ENCODE measurements around the gene CDK4.
A peak's percentile ranks its signal among the peaks of the same experiment; 100 is the strongest.
"Not testable (repeated sequence)": the region's sequence is repeated elsewhere in the genome, so short reads cannot be mapped to it uniquely, and the experiment has no call there.

CDK4 gene

GRCh38 chr12:57751788-57752667 is at the start of gene CDK4:
Gene CDK4, minus strand, starts transcription at chr12:57752310. Its CDS starts 593 bp downstream, at chr12:57751717.
- DNase-seq: peak; percentile 91 to 100 (median 100)

- DNase-seq: no peak
Observed at GRCh38 chr12:57800965-57801364, 48.9 kb upstream of the CDK4 start.

GRCh38 chr12:57797933-57798332 is 45.8 kb upstream of the CDK4 start:
- no peak for DNase-seq

GRCh38 chr12:57796996-57797395 is 44.9 kb upstream of the CDK4 start:
- DNase-seq: no peak

GRCh38 chr12:57795354-57795753 is 43.2 kb upstream of the CDK4 start:
- DNase-seq: no peak

GRCh38 chr12:57793920-57794319 is 41.8 kb upstream of the CDK4 start:
- no peak for DNase-seq

GRCh38 chr12:57783861-57784260 is 31.8 kb upstream of the CDK4 start:
- no peak for DNase-seq

GRCh38 chr12:57783466-57783801 is 31.3 kb upstream of the CDK4 start:
- no peak for DNase-seq

GRCh38 chr12:57782608-57783465 is 30.7 kb upstream of the CDK4 start, which contains the start of gene TSFM:
Gene TSFM, plus strand, starts transcription at chr12:57782787. Its CDS starts 15 bp downstream, at chr12:57782802.
- DNase-seq: peak; percentile 47 to 97 (median 89)

GRCh38 chr12:57782243-57782607 is 30.1 kb upstream of the CDK4 start:
- no peak for DNase-seq

GRCh38 chr12:57781801-57782200 is 29.7 kb upstream of the CDK4 start:
- DNase-seq: no peak

GRCh38 chr12:57781244-57781643 is 29.1 kb upstream of the CDK4 start:
- DNase-seq: no peak

- no peak for DNase-seq
Observed at GRCh38 chr12:57780284-57780897, 28.3 kb upstream of the CDK4 start.

- DNase-seq: no peak
Observed at GRCh38 chr12:57779736-57780135, 27.6 kb upstream of the CDK4 start.

GRCh38 chr12:57777911-57778310 is 25.8 kb upstream of the CDK4 start:
- DNase-seq: no peak

GRCh38 chr12:57777367-57777766 is 25.3 kb upstream of the CDK4 start:
- DNase-seq: no peak

GRCh38 chr12:57776247-57776587 is 24.1 kb upstream of the CDK4 start:
- no peak for DNase-seq

GRCh38 chr12:57775563-57776246 is 23.6 kb upstream of the CDK4 start:
- no peak for DNase-seq

GRCh38 chr12:57775044-57775443 is 22.9 kb upstream of the CDK4 start:
- no peak for DNase-seq

- DNase-seq: not testable (repeated sequence)
Observed at GRCh38 chr12:57774634-57775033, 22.5 kb upstream of the CDK4 start.
